ENCODE results near the gene BCS1L.

Gene BCS1L

GRCh38 chr2:218644721-218645120 lies 14.8 kb upstream of the BCS1L start:
- H3K27ac ChIP-seq = no peak overlapping the region
- no peak for TF ChIP-seq ZFX (IDR thresholded peaks at IDR 0.05)
- no peak for TF ChIP-seq CTCF (conservative IDR thresholded peaks at IDR 0.05)

- no peak overlapping the region for H3K27ac ChIP-seq
- TF ChIP-seq ZFX (IDR thresholded peaks at IDR 0.05) (no peak), CTCF (conservative IDR thresholded peaks at IDR 0.05) (no peak)
Measured at GRCh38 chr2:218645126-218645525, 14.4 kb upstream of the BCS1L start.

- TF ChIP-seq CTCF (conservative IDR thresholded peaks at IDR 0.05) (peak; percentile 89), ZFX (IDR thresholded peaks at IDR 0.05) (no peak)
- H3K27ac ChIP-seq = no peak overlapping the region
Measured at GRCh38 chr2:218648088-218648786, 11.2 kb upstream of the BCS1L start.

- H3K27ac ChIP-seq = no peak overlapping the region
Measured at GRCh38 chr2:218648787-218649100, 10.7 kb upstream of the BCS1L start.

GRCh38 chr2:218655751-218656150 lies 3.7 kb upstream of the BCS1L start:
- H3K27ac ChIP-seq = no peak overlapping the region
- TF ChIP-seq CTCF (conservative IDR thresholded peaks at IDR 0.05) (no peak), ZFX (IDR thresholded peaks at IDR 0.05) (no peak)

More at GRCh38 chr2:218648787-218649100, 10.7 kb upstream of the BCS1L start:
- no peak for TF ChIP-seq ZFX (IDR thresholded peaks at IDR 0.05)
- peak; percentile 61 for TF ChIP-seq CTCF (conservative IDR thresholded peaks at IDR 0.05)

- peak overlapping the region; percentile 82 for H3K27ac ChIP-seq
- TF ChIP-seq ZFX (IDR thresholded peaks at IDR 0.05) (peak; percentile 69), CTCF (conservative IDR thresholded peaks at IDR 0.05) (peak; percentile 72)
Measured at GRCh38 chr2:218658671-218659257, 719 bp upstream of the BCS1L start.

GRCh38 chr2:218659988-218660358 lies 490 bp downstream of the BCS1L start:
- peak overlapping the region; percentile 82 for H3K27ac ChIP-seq
- TF ChIP-seq ZFX (IDR thresholded peaks at IDR 0.05) (no peak), CTCF (conservative IDR thresholded peaks at IDR 0.05) (no peak)
